Measurements from ENCODE around the gene KRTAP20-3.

- TF ChIP-seq POLR2A (IDR thresholded peaks at IDR 0.05; ENCODE audit: borderline replicate concordance, extremely low read depth, insufficient read depth, insufficient read length) (no peak), JUND (IDR thresholded peaks at IDR 0.05) (no peak), CTCF (IDR thresholded peaks at IDR 0.05 in 2 of 3, conservative IDR thresholded peaks at IDR 0.05 in 1 of 3; ENCODE audit: borderline replicate concordance in 1 of 3, insufficient read depth in 1 of 3, low read depth in 2 of 3, low read length in 2 of 3) (no peak), SRF (IDR thresholded peaks at IDR 0.05; ENCODE audit: low read depth) (no peak), RAD21 (IDR thresholded peaks at IDR 0.05; ENCODE audit: low read depth) (no peak), EZH2 (IDR thresholded peaks at IDR 0.05) (no peak)
Observed at GRCh38 chr21:30676737-30677136, 34.1 kb downstream of the KRTAP20-3 start.

Data from HCT116 (cell line).